D721Med (cell line): Measurements from ENCODE around the gene TPP2.

Experiments
- DNase-seq: peaks from one replicate; pipeline ENCODE4 v3.0.0; 2011; ENCODE audit warnings: low spot score; ENCODE audit not compliant: insufficient read length
- FAIRE-seq: peaks from 2 replicates; lab custom pipeline; 2011; peaks lifted over from hg19 to GRCh38; lab: Jason Lieb, UNC
- CTCF ChIP-seq: IDR thresholded peaks from 2 replicates; pipeline ENCODE4 v1.5.1; 2012; ENCODE audit warnings: mild to moderate bottlenecking, control low read depth; ENCODE audit not compliant: insufficient read depth; ENCODE audit errors: missing control alignments

Gene TPP2

GRCh38 chr13:102596147-102597028 lies at the start of gene TPP2:
TPP2 (plus strand) TSS chr13:102596986; CDS start chr13:102597039, 53 bp downstream.
- DNase-seq (peak; percentile 76), FAIRE-seq (no peak)
- TF ChIP-seq CTCF, result no peak

- no peak for DNase-seq
- FAIRE-seq, result no peak
- TF ChIP-seq CTCF, result no peak
These were observed 48.0 kb upstream of the TPP2 start for GRCh38 chr13:102548811-102549210.

GRCh38 chr13:102550507-102550906 lies 46.3 kb upstream of the TPP2 start:
- DNase-seq (no peak), FAIRE-seq (no peak)
- no peak for TF ChIP-seq CTCF

- DNase-seq (no peak), FAIRE-seq (peak; percentile 11)
- peak; percentile 63 for TF ChIP-seq CTCF
These were observed 40.8 kb upstream of the TPP2 start for GRCh38 chr13:102555914-102556553.

- no peak for TF ChIP-seq CTCF
- no peak for FAIRE-seq
- no peak for DNase-seq
These were observed 40.0 kb upstream of the TPP2 start for GRCh38 chr13:102556806-102557205.

- TF ChIP-seq CTCF, result no peak
- no peak for DNase-seq
- FAIRE-seq, result peak; percentile 35
These were observed 38.8 kb upstream of the TPP2 start for GRCh38 chr13:102558029-102558428.

GRCh38 chr13:102561933-102562332 lies 34.9 kb upstream of the TPP2 start:
- no peak for DNase-seq
- TF ChIP-seq CTCF, result no peak
- no peak for FAIRE-seq
